VCaP (cell line): ENCODE data around the gene GJC2.

ENCODE experiments used
- H3K27ac ChIP-seq: fragments of 450-650 bp; 2 replicates; pipeline ENCODE4 v1.5.1; 2017
- CTCF ChIP-seq: fragments of 450-650 bp; conservative IDR thresholded peaks from 2 replicates; pipeline ENCODE4 v1.5.1; 2017; ENCODE audit warnings: mild to moderate bottlenecking, moderate library complexity

The GJC2 gene

GRCh38 chr1:228178737-228179684, 29.3 kb downstream of the GJC2 start:
- TF ChIP-seq CTCF, result no peak
- H3K27ac ChIP-seq, result no peak overlapping the region

GRCh38 chr1:228180271-228180958, 30.7 kb downstream of the GJC2 start:
- H3K27ac ChIP-seq, result no peak overlapping the region
- 0 out of 2 replicates have a peak, but pooled peaks have one; percentile 15 for TF ChIP-seq CTCF

GRCh38 chr1:228180959-228181644, 31.4 kb downstream of the GJC2 start:
- no peak overlapping the region for H3K27ac ChIP-seq
- no peak for TF ChIP-seq CTCF

GRCh38 chr1:228181645-228182034, 31.9 kb downstream of the GJC2 start:
- no peak overlapping the region for H3K27ac ChIP-seq
- TF ChIP-seq CTCF, result no peak

- H3K27ac ChIP-seq, result no peak overlapping the region
- TF ChIP-seq CTCF, result no peak
These were observed 32.7 kb downstream of the GJC2 start for GRCh38 chr1:228182296-228183030.

- no peak for TF ChIP-seq CTCF
- no peak overlapping the region for H3K27ac ChIP-seq
These were observed 34.4 kb downstream of the GJC2 start for GRCh38 chr1:228184152-228184551.
